C4-2B (cell line): ENCODE results near the gene POLE4.

Experiments used
- ZFX ChIP-seq: fragments of 450-650 bp; IDR thresholded peaks from 2 replicates; pipeline ENCODE4 v1.6.1; 2017
- TF ChIP-seq, protein P1 (sequence below): fragments of 450-650 bp; conservative IDR thresholded peaks from 2 replicates; pipeline ENCODE4 v1.5.1; 2017; ENCODE audit warnings: mild to moderate bottlenecking

DNA sequence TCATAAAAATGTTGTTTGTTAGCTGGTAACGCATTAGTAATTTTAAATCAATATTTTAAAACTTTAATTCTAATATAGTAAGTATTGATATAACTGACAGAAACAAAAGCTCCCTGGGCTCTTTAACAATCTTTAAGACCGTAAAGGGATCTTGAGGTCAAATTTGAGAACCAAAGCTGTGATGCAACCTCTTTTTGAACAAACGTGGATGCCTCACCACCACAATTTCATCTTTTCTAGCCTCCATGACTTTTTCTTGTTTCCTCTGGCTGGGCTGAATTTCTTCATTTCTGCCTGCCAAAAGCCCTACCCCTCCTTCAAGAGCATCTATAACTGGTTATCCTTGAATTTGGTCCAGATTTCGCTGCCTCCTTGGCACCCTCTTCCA lies 563 bp upstream of the POLE4 start:
- TF ChIP-seq, protein P1, sequence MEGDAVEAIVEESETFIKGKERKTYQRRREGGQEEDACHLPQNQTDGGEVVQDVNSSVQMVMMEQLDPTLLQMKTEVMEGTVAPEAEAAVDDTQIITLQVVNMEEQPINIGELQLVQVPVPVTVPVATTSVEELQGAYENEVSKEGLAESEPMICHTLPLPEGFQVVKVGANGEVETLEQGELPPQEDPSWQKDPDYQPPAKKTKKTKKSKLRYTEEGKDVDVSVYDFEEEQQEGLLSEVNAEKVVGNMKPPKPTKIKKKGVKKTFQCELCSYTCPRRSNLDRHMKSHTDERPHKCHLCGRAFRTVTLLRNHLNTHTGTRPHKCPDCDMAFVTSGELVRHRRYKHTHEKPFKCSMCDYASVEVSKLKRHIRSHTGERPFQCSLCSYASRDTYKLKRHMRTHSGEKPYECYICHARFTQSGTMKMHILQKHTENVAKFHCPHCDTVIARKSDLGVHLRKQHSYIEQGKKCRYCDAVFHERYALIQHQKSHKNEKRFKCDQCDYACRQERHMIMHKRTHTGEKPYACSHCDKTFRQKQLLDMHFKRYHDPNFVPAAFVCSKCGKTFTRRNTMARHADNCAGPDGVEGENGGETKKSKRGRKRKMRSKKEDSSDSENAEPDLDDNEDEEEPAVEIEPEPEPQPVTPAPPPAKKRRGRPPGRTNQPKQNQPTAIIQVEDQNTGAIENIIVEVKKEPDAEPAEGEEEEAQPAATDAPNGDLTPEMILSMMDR, result no peak
- TF ChIP-seq ZFX, result no peak
